ENCODE data around the gene KCTD17. TPM values are rescaled to one million over a fixed set of nuclear protein-coding genes. Genes with fewer than 3 reads are reported as not detected.

Gene KCTD17
- total RNA-seq, 3 donors from 2014 or later: 33.8 to 39.6 (median 34.3) TPM

- Mint-ChIP-seq H3K4me1 (ENCODE audit: low read depth) (peaks cover 7% of the 10 kb centered on the region), H3K4me3 (no peak overlapping the region), H3K36me3 (ENCODE audit: insufficient read depth) (no peaks in the 10 kb centered on the region), H3K9me3 (no peaks in the 10 kb centered on the region), H3K27me3 (ENCODE audit: low read depth) (peaks cover 2% of the 10 kb centered on the region)
- ATAC-seq (peak; percentile 84 to 91), DNase-seq (no peak)
Measured at GRCh38 chr22:37044634-37045625, 6.6 kb upstream of the KCTD17 start.

GRCh38 chr22:37045958-37046357 lies 5.6 kb upstream of the KCTD17 start:
- H3K9me3 Mint-ChIP-seq: no peaks in the 10 kb centered on the region
- DNase-seq (no peak), ATAC-seq (no peak)
- no peak overlapping the region for H3K4me3 Mint-ChIP-seq
- peaks cover 7% of the 10 kb centered on the region for H3K4me1 Mint-ChIP-seq (ENCODE audit: low read depth)
- no peaks in the 10 kb centered on the region for H3K27me3 Mint-ChIP-seq (ENCODE audit: low read depth)
- H3K36me3 Mint-ChIP-seq (ENCODE audit: insufficient read depth): no peaks in the 10 kb centered on the region

GRCh38 chr22:37046589-37046988 lies 5.0 kb upstream of the KCTD17 start:
- Mint-ChIP-seq H3K4me3 (no peak overlapping the region), H3K27me3 (ENCODE audit: low read depth) (no peaks in the 10 kb centered on the region), H3K4me1 (ENCODE audit: low read depth) (peaks cover 7% of the 10 kb centered on the region), H3K9me3 (no peaks in the 10 kb centered on the region), H3K36me3 (ENCODE audit: insufficient read depth) (no peaks in the 10 kb centered on the region)
- DNase-seq (no peak), ATAC-seq (no peak)

GRCh38 chr22:37047006-37047405 lies 4.5 kb upstream of the KCTD17 start:
- DNase-seq: no peak
- no peaks in the 10 kb centered on the region for H3K9me3 Mint-ChIP-seq
- peaks cover 7% of the 10 kb centered on the region for H3K4me1 Mint-ChIP-seq (ENCODE audit: low read depth)
- no peak for ATAC-seq
- no peaks in the 10 kb centered on the region for H3K27me3 Mint-ChIP-seq (ENCODE audit: low read depth)
- H3K4me3 Mint-ChIP-seq: no peak overlapping the region
- H3K36me3 Mint-ChIP-seq (ENCODE audit: insufficient read depth): no peaks in the 10 kb centered on the region

- Mint-ChIP-seq H3K9me3 (no peaks in the 10 kb centered on the region), H3K4me1 (ENCODE audit: low read depth) (peaks cover 16% of the 10 kb centered on the region), H3K36me3 (ENCODE audit: insufficient read depth) (no peaks in the 10 kb centered on the region), H3K27me3 (ENCODE audit: low read depth) (no peaks in the 10 kb centered on the region), H3K4me3 (no peak overlapping the region)
- DNase-seq (no peak), ATAC-seq (no peak)
Measured at GRCh38 chr22:37048133-37048532, 3.4 kb upstream of the KCTD17 start.

- no peaks in the 10 kb centered on the region for H3K9me3 Mint-ChIP-seq
- no peak for ATAC-seq
Measured at GRCh38 chr22:37049224-37049623, 2.3 kb upstream of the KCTD17 start.

GRCh38 chr22:37050913-37051312 lies 629 bp upstream of the KCTD17 start:
- H3K4me1 Mint-ChIP-seq (ENCODE audit: low read depth): peaks cover 15% of the 10 kb centered on the region
- peak overlapping the region; percentile 70 for H3K4me3 Mint-ChIP-seq
- no peak for ATAC-seq
- no peaks in the 10 kb centered on the region for H3K9me3 Mint-ChIP-seq
- DNase-seq: no peak
- no peaks in the 10 kb centered on the region for H3K27me3 Mint-ChIP-seq (ENCODE audit: low read depth)
- H3K36me3 Mint-ChIP-seq (ENCODE audit: insufficient read depth): peaks cover 5% of the 10 kb centered on the region

More at GRCh38 chr22:37049224-37049623, 2.3 kb upstream of the KCTD17 start:
- Mint-ChIP-seq H3K4me1 (ENCODE audit: low read depth) (peaks cover 22% of the 10 kb centered on the region), H3K4me3 (no peak overlapping the region), H3K36me3 (ENCODE audit: insufficient read depth) (no peaks in the 10 kb centered on the region), H3K27me3 (ENCODE audit: low read depth) (no peaks in the 10 kb centered on the region)
- no peak for DNase-seq

GRCh38 chr22:37052386-37053309 lies 1.1 kb downstream of the KCTD17 start:
- DNase-seq (no peak), ATAC-seq (no peak)
- Mint-ChIP-seq H3K27me3 (ENCODE audit: low read depth) (no peaks in the 10 kb centered on the region), H3K4me1 (ENCODE audit: low read depth) (peaks cover 15% of the 10 kb centered on the region), H3K9me3 (no peaks in the 10 kb centered on the region), H3K4me3 (peak overlapping the region; percentile 79), H3K36me3 (ENCODE audit: insufficient read depth) (peaks cover 16% of the 10 kb centered on the region)

GRCh38 chr22:37053310-37054055 lies 1.9 kb downstream of the KCTD17 start:
- no peak for DNase-seq
- Mint-ChIP-seq H3K9me3 (no peaks in the 10 kb centered on the region), H3K27me3 (ENCODE audit: low read depth) (no peaks in the 10 kb centered on the region), H3K36me3 (ENCODE audit: insufficient read depth) (peaks cover 19% of the 10 kb centered on the region), H3K4me3 (peak overlapping the region; percentile 79), H3K4me1 (ENCODE audit: low read depth) (peaks cover 15% of the 10 kb centered on the region)
- ATAC-seq: no peak

GRCh38 chr22:37054056-37054395 lies 2.5 kb downstream of the KCTD17 start:
- no peak for DNase-seq
- H3K4me3 Mint-ChIP-seq: peak overlapping the region; percentile 39
- no peaks in the 10 kb centered on the region for H3K9me3 Mint-ChIP-seq
- peaks cover 19% of the 10 kb centered on the region for H3K36me3 Mint-ChIP-seq (ENCODE audit: insufficient read depth)
- H3K27me3 Mint-ChIP-seq (ENCODE audit: low read depth): no peaks in the 10 kb centered on the region
- peaks cover 15% of the 10 kb centered on the region for H3K4me1 Mint-ChIP-seq (ENCODE audit: low read depth)
- ATAC-seq: no peak

- H3K27me3 Mint-ChIP-seq (ENCODE audit: low read depth): no peaks in the 10 kb centered on the region
- no peak for DNase-seq
- no peak overlapping the region for H3K4me3 Mint-ChIP-seq
- no peak for ATAC-seq
- H3K4me1 Mint-ChIP-seq (ENCODE audit: low read depth): peaks cover 15% of the 10 kb centered on the region
- H3K9me3 Mint-ChIP-seq: no peaks in the 10 kb centered on the region
- peaks cover 19% of the 10 kb centered on the region for H3K36me3 Mint-ChIP-seq (ENCODE audit: insufficient read depth)
Measured at GRCh38 chr22:37054600-37055365, 3.2 kb downstream of the KCTD17 start.

- Mint-ChIP-seq H3K4me1 (ENCODE audit: low read depth) (peaks cover 28% of the 10 kb centered on the region), H3K9me3 (no peaks in the 10 kb centered on the region), H3K36me3 (ENCODE audit: insufficient read depth) (peaks cover 19% of the 10 kb centered on the region), H3K27me3 (ENCODE audit: low read depth) (no peaks in the 10 kb centered on the region), H3K4me3 (no peak overlapping the region)
- ATAC-seq (no peak), DNase-seq (no peak)
Measured at GRCh38 chr22:37056246-37056645, 4.7 kb downstream of the KCTD17 start.

GRCh38 chr22:37057226-37057625 lies 5.7 kb downstream of the KCTD17 start:
- no peak overlapping the region for H3K4me3 Mint-ChIP-seq
- H3K36me3 Mint-ChIP-seq (ENCODE audit: insufficient read depth): peaks cover 19% of the 10 kb centered on the region
- no peaks in the 10 kb centered on the region for H3K9me3 Mint-ChIP-seq
- peaks cover 30% of the 10 kb centered on the region for H3K4me1 Mint-ChIP-seq (ENCODE audit: low read depth)
- no peaks in the 10 kb centered on the region for H3K27me3 Mint-ChIP-seq (ENCODE audit: low read depth)
- ATAC-seq (no peak), DNase-seq (no peak)

Data from activated T-cell treated with anti-CD3 and anti-CD28 coated beads, Interleukin-2, amount 50 U/mL, for 4 hours (primary cell).